Stimulated activated naive CD8-positive, alpha-beta T cell treated with anti-CD3 and anti-CD28 coated beads, Interleukin-15, Interleukin-2, amounts not matched to agents 100 U/mL and 50 U/mL, for 24 hours (primary cell): ENCODE data around the gene SEMA4D.

Experiments
- ATAC-seq: fragments of 150-1000 bp; cut with Tn5 transposase; one replicate; pipeline ENCODE4 v1.10.0; 2021
- DNase-seq: peaks from one replicate; pipeline ENCODE4 v3.0.0; 2021

The SEMA4D gene

GRCh38 chr9:89500008-89500407 lies 2.1 kb upstream of the SEMA4D start:
- ATAC-seq = no peak
- no peak for DNase-seq

DNA sequence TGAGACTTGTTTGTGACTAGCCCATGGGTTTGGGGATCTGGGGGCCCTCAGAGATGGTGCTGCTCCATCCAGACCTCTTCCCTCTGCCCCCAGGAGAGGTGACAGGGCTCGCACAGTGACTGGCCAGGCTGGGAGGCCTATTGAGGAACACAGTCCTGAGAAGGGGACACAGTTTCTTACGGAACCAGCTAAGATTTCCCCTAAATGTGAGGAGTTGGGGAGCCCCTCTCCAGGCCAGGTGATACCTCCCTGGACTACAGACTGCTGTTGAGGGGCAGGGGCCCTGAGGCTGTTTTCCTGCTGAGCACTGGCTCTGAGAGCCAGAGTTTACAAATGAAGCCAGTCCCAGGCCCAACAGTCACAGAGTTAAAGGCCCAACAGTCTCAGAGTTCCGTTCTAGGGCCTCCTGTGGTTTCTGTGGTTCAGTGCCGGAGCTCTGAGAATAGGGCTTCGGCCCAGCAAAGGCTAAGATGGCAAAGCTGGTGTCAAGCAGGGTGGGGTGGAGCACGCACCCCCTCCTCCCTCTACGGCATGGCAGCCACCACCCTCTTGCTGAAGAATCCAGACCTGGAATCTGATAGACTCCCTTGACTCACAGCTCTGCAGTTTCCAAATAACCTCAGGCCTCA lies 1.1 kb upstream of the SEMA4D start:
- ATAC-seq = peak; percentile 5

DNA sequence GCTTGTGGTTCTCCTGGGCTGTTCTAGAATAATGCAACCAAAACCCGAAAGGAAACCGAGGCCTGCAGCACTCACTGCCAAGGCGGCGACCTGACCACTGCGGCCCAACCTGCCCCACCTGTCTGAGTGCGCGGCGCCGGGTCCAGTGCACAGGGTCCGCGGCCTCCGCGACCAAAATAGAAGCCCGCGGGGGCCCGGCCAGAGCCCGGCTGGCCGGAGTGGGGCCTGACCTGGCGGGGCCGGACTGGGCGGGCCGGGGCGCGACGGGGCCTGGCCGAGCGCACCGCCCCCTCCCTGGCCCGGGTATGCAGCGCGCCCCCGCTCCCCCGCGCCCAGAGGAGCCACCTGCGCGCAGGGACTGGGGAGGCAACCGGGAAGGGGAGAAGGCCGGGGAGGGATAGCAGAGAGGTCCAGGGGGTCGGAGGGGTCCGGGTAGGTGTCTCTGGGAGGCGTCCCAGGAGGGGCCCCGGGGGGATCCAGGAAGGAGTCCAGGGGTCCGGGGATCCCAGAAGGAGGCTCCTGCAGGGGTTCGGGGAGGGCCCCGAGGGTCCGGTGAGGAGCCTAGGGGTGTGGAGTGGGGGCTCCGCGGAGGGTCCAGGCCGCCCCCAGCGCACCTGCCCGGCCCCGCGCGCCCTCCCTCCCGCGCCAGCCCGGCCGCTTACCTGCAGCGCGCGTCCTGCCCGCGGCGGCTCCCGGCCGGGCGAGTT lies 503 bp downstream of the SEMA4D start:
- no peak for ATAC-seq
- DNase-seq = no peak

More for the DNA sequence above, 1.1 kb upstream of the SEMA4D start:
- peak; percentile 57 for DNase-seq

DNA sequence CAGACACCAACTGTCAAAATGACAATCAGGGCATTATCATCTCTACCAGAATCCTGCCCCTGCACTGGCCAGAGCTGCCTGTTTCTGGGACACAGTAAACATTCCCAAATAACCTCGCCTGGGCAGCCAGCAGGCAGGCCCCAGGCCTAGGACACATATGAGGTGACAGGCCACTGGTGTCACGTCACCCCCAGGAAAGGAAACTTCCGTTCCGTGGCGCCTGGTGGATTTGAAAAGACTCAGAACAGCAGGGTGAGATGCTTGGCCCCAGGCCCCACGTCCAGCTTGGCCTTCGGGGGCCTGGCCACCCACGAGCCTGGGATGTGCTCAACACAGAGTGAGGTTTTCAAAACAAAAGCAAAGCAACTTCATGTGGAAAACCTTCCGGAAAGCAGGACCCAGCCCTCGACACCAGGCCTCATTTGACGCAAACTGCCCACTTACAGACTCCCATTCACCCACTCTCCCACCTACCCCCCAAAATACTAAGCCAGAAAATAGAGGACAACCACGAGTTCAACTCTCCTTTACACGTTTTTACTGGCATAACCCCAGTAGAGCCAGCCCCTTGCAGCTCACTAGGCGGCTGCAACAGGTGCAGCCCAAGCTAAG lies 1.2 kb downstream of the SEMA4D start:
- ATAC-seq (no peak), DNase-seq (peak; percentile 52)

GRCh38 chr9:89495824-89496560 lies 1.9 kb downstream of the SEMA4D start:
- no peak for ATAC-seq

GRCh38 chr9:89494199-89494598 lies 3.7 kb downstream of the SEMA4D start:
- no peak for DNase-seq
- no peak for ATAC-seq

More at GRCh38 chr9:89495824-89496560, 1.9 kb downstream of the SEMA4D start:
- no peak for DNase-seq

GRCh38 chr9:89493671-89494070 lies 4.2 kb downstream of the SEMA4D start:
- ATAC-seq (no peak), DNase-seq (no peak)

DNA sequence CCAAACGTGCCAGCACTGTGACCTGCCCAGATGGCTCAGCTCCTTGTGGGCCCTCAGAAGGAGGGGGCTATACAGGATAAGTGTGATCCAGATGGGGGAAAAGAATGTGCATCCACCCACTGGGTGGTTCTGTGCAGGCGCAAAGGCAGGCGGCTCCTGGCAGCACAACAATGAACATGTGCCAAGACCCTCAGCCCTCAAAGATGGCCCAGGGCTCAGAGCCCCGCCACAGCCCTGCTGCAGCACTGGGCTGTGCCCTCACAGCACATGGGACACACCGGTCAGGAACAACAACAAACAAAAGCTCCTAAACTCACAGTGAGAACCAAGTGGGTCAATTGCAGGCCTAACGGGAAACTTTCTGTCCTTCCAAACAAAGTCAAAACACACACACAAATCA lies 4.7 kb downstream of the SEMA4D start:
- no peak for DNase-seq
- ATAC-seq = no peak

DNA sequence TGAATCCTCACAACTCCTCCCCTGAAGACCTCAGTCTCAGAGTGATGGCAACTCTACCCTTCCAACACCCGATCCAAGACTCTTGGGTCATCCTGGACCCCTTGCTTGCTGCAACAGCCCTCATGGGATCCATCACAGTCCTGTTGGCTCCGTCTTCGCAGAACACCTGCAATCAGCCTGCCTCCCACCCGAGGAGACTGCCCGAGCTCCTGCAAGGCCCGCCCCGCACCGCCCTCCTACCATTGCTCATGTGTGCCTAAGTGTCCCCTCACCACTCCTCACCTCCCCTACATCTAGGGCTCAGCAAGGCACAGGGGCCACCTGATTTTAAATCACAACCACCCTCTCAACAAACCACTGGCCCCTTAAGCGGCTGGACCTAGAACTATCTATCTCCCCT lies 5.3 kb downstream of the SEMA4D start:
- DNase-seq (no peak), ATAC-seq (no peak)

DNA sequence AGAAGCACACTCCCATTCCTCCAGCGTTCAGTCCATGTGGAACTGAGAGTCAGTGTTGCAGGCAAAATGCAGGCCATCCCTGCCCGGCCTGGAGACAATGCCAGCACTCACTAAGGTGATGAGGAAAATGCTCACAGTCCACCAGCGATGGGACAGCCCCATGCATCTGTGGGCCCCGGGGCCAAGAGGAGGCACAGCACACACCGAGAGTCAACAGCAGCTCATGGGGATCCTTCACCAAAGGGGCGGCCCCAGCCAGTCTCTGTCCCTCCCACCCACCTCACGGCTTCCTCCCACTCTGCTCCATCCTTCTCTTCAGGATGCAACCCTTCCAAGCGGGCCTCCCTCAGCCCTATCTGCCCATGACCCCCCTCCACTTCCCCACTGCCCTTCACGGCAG lies 6.2 kb downstream of the SEMA4D start:
- DNase-seq (peak; percentile 64), ATAC-seq (peak; percentile 88)

DNA sequence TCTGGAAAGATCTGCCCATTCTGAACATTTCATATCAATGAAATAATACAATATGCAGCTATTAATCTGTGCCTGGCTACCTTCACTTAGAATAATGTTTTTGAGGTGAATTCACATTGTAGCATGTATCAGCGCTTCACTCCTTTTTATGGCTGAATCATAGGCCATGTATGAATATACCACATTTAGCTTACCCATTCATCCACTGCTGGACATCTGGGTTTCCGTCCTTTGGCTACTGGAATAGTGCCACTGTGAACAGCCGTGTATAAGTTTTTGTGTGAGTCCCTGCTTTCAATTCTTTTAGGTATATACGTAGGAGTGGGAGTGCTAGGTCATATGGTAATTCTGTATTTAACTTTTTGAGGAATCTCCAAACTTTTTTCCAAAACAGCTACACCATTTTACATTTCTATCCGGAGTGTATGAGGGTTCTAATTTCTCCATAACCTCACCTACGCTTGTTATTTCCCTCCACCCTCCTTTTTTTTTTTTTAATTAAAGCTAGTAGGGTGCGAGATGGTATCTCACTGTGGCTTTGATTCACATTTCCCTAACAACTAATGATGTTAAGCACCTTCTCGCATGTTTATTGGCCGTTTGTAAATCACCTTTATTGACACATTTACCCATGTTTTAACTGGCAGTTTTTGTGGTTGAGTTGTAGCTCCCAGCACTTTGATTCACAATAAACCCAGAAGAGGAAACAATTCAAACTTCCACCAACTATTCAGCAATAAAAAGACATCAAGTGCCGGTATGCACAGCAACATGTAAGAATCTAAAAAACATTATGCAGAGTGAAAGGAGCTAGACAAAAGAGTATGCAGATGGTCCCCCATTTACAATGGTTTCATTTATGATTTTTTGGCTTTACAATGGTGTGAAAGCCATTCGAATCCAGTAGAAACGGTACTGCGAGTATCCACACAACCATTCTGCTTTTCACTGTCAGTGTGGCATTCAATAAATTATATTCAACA lies 8.1 kb downstream of the SEMA4D start:
- ATAC-seq = peak; percentile 29
- DNase-seq = no peak

DNA sequence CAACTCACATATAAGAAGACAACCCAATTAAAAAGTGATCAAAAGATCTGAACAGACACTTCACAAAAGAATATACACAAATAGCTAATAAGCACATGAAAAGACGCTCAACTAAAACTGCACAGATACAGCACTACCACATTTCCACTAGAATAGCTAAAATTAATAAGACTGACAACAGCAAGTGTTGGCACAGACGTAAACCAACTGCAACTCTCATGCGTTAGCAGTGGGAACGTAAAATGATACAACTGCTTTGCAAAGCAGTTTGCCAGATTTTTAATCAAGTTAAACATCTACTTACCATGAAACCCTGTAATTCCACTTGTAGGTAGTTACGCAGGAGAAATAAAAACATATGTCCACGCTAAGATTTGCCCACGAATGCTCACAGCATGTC lies 9.0 kb downstream of the SEMA4D start:
- no peak for DNase-seq
- ATAC-seq = no peak

GRCh38 chr9:89488131-89488530 lies 9.8 kb downstream of the SEMA4D start:
- DNase-seq (no peak), ATAC-seq (no peak)

GRCh38 chr9:89486681-89487080 lies 11.2 kb downstream of the SEMA4D start:
- no peak for DNase-seq
- no peak for ATAC-seq

- no peak for ATAC-seq
- no peak for DNase-seq
These were observed 13.2 kb downstream of the SEMA4D start for GRCh38 chr9:89484475-89485404.

DNA sequence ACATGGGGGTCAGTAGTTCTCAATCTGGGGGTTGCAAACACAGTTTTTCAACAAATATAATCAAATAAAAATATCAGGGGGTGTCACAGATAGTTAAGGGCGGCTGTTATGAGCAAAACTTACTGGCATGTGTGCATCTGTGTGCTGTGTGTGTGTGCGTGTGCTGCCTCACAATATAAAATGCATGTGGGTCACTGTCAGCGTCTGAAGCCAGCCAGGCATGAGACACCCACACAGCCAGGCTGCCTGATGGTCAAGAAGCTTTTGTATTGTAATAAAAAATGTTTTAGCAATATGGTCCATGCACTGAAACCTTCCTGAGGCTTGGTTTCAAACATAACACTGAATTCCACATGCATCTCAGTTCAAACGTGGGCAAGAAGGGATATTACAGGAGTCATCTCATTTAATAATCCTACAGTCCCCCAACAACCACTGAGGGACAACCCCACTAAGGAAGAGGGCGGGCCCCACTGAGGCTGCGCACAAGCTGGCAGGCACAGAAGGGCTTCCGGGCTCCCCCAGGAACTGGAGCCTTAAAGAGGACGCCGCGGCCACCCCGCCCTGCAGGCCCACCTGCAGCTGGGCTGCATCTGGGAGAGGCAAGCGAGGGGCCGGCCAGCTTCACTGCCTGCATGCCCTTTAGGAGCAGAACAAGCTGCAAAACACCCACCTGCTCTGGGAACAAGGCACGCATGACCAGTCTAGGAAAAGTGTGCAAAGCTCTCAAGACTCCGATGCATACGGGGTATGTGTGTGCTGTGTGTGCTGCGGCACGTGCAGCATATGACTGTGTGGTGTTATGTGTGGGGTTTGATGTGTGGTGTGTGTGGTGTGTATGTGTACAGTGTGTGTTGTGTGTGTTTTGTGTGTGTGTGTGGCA lies 14.1 kb downstream of the SEMA4D start:
- peak; percentile 82 for DNase-seq
- peak; percentile 67 for ATAC-seq

- no peak for ATAC-seq
- DNase-seq = no peak
These were observed 15.0 kb downstream of the SEMA4D start for GRCh38 chr9:89482901-89483361.

DNA sequence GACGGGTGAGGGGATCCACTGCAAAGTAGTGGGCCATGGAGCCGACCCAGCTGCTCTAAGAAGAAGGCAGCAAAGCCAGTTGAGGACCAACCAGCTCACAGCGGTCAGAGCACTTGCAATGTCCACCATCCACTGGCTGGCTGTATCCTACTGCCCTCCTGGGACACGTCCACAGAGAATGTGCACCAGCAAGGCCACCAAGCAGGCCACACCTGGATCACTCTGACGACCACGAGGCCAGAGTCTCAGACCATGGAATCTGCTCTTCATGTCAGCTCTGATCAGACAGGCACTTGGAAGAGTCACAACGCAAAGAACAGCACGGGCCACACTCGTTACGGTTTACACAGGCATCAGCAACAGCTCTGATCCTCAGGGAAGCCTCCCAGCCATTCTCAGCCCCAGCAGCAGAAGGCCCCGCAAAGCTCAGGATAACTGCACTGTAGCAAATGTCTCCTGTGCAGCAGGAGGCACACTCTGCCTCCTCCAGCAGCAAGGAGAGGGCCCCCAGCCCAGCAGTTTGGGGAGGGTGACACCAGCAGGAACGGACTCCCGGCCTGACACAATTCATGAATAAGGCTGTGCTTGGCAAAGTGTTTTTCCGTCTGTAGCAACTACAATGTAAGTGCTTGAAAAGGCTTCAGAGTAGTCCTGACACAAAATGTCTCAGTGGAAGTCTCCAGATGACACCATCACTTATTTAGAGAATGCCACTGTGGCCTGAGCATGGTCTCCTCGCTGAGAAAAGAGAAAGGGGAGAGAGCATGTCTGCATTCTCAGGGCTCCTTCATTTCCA lies 15.7 kb downstream of the SEMA4D start:
- ATAC-seq = no peak
- no peak for DNase-seq

GRCh38 chr9:89481538-89481915 lies 16.4 kb downstream of the SEMA4D start:
- DNase-seq = peak; percentile 27
- no peak for ATAC-seq
